Heart left ventricle (tissue), 13 donors: ENCODE data around the gene SIAH3.

Source experiments
- CTCF ChIP-seq, 12 donors: fragments of 200-600 bp; sonication (generic) in 4 of 12; IDR thresholded peaks; one replicate each; pipeline versions ENCODE4 v1.5.0 to v1.8.0; 2018 to 2022; ENCODE audit warnings: antibody characterized with exemption in 12 of 12, mild to moderate bottlenecking in 5 of 12
- POLR2A ChIP-seq, 2 donors: fragments of 450-650 bp; IDR thresholded peaks; one replicate each; pipeline ENCODE4 v1.6.1; 2017; ENCODE audit warnings: antibody characterized with exemption in 2 of 2, mild to moderate bottlenecking in 2 of 2, moderate library complexity in 2 of 2
- donor health status: ischemic (EF 13 %, LVEDD 7.1; RV severe dilation, severe dysfunction).
- donor health status: DM: no; HTN: yes; CAD: no.
- donor health status: DM: no; HTN: no; CAD: no.
- donor health status: ischemic (EF 25% LVEDD 6.9; RV normal size, moderate dysfunction).
- donor health status: ischemic (EF 25% LVEDD 5.7; RV mildly dilated, moderate dysfunction).
- donor health status: ischemic (EF 35%, LVEDD 5.7; RV mildly dilated, moderate dysfunction).
- donor health status: nonischemic (EF 11% LVEDD 7.7; RV severe dilation, severe dysfunction).
- donor health status: DM: yes; HTN: yes; CAD: no.
- donor health status: PGD.
- donor health status: ischemic (EF 29% LVEDD 5.4; RV normal size, mild dysfunction).
- donor health status: nonischemic (EF 23%, LVEDD 6.1; RV moderate dilation, normal function).

- TF ChIP-seq CTCF (IDR thresholded peaks at IDR 0.05) (no peak), POLR2A (IDR thresholded peaks at IDR 0.05) (no peak)
These were observed 99.0 kb downstream of the SIAH3 start for GRCh38 chr13:45752510-45752909.
